DND-41 (cell line): Measurements from ENCODE around the gene ZNHIT1.

Source experiments
- ATAC-seq: fragments of 200-7000 bp; cut with Tn5 transposase; 3 replicates; pipeline ENCODE4 v1.9.1; 2021; ENCODE audit warnings: low read depth; ENCODE audit not compliant: insufficient read depth
- DNase-seq: peaks from one replicate; pipeline ENCODE4 v3.0.0-alpha.2; 2020
- H2AFZ ChIP-seq: 2 replicates; pipeline ENCODE4 v1.6.0; 2012; ENCODE audit warnings: low read depth, low read length
- H3K27ac ChIP-seq: 2 replicates; pipeline ENCODE4 v1.5.1; 2012; ENCODE audit warnings: low read length, inconsistent platforms
- H3K27me3 ChIP-seq: fragments of 200-600 bp; sonication (generic); 2 replicates; pipeline ENCODE4 v1.6.0; 2012; ENCODE audit warnings: low read length, mild to moderate bottlenecking, inconsistent platforms; ENCODE audit not compliant: insufficient read depth, poor library complexity
- H3K36me3 ChIP-seq: 2 replicates; pipeline ENCODE4 v1.5.1; 2012; ENCODE audit warnings: low read length, inconsistent platforms; ENCODE audit not compliant: insufficient read depth
- H3K4me1 ChIP-seq: 2 replicates; pipeline ENCODE4 v1.5.1; 2012; ENCODE audit warnings: mild to moderate bottlenecking, low read length; ENCODE audit not compliant: insufficient read depth
- H3K4me2 ChIP-seq: 2 replicates; pipeline ENCODE4 v1.6.0; 2012; ENCODE audit warnings: mild to moderate bottlenecking, moderate library complexity, low read length, inconsistent platforms; ENCODE audit not compliant: insufficient read depth
- H3K4me3 ChIP-seq, 2 experiments: fragments of 200-600 bp in 1 of 2; shearing (Covaris generic) in 1 of 2; 2 replicates each; pipeline ENCODE4 v1.5.1; 2012 to 2016; ENCODE audit warnings: inconsistent platforms in 2 of 2, low read length in 2 of 2, mild to moderate bottlenecking in 2 of 2, low read depth in 1 of 2, moderate library complexity in 1 of 2
- H3K79me2 ChIP-seq: 2 replicates; pipeline ENCODE4 v1.6.0; 2012; ENCODE audit warnings: low read length, inconsistent platforms; ENCODE audit not compliant: insufficient read depth
- H3K9ac ChIP-seq: 2 replicates; pipeline ENCODE4 v1.6.0; 2012; ENCODE audit warnings: low read depth, mild to moderate bottlenecking, inconsistent platforms, low read length, moderate library complexity
- H3K9me3 ChIP-seq: 2 replicates; pipeline ENCODE4 v1.5.1; 2012; ENCODE audit warnings: low read length, moderate library complexity, mild to moderate bottlenecking, inconsistent platforms; ENCODE audit not compliant: insufficient read depth, severe bottlenecking
- H4K20me1 ChIP-seq: 2 replicates; pipeline ENCODE4 v1.6.0; 2012; ENCODE audit warnings: low read length; ENCODE audit not compliant: insufficient read depth
- CTCF ChIP-seq: IDR thresholded peaks from 2 replicates; pipeline ENCODE4 v1.5.1; 2012; ENCODE audit warnings: borderline replicate concordance, low read length, moderate library complexity, mild to moderate bottlenecking; ENCODE audit not compliant: poor library complexity, severe bottlenecking; ENCODE audit errors: extremely low read depth
- EZH2 ChIP-seq: IDR thresholded peaks from 3 replicates; pipeline ENCODE4 v1.6.1; 2012; ENCODE audit warnings: borderline replicate concordance, low read depth, mild to moderate bottlenecking, moderate library complexity, low read length, inconsistent platforms; ENCODE audit not compliant: severe bottlenecking

Gene ZNHIT1

DNA sequence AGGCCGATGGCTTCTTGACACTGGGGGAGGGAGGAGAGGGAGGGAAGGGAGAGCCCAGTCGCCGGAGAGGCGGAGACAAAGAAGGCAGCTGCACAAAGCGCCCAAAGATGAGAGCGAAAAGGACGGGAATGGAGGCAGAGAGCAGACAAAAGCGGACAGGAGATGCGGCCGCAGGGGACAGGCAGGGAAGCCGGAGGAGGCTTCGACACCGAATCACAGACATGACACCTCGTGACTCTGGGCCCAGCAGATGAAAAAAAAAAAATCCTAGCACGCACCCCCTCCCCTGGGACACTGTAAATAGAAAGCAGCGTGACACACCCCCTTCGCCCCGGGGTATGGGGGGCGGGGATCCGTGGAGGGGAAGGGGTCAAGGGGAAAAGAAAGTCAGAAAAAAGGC lies 38.8 kb upstream of the ZNHIT1 start:
- TF ChIP-seq CTCF (no peak), EZH2 (no peak)
- Histone ChIP-seq H2AFZ (no peak overlapping the region), H3K4me3 (no peak overlapping the region), H3K36me3 (no peaks in the 10 kb centered on the region), H3K79me2 (no peaks in the 10 kb centered on the region), H4K20me1 (no peaks in the 10 kb centered on the region; the same call in 1 of the 2 replicates), H3K4me1 (no peaks in the 10 kb centered on the region), H3K27me3 (no peaks in the 10 kb centered on the region), H3K27ac (no peak overlapping the region), H3K9me3 (no peaks in the 10 kb centered on the region), H3K4me2 (no peak overlapping the region), H3K9ac (no peak overlapping the region)
- ATAC-seq, result no peak
- no peak for DNase-seq

DNA sequence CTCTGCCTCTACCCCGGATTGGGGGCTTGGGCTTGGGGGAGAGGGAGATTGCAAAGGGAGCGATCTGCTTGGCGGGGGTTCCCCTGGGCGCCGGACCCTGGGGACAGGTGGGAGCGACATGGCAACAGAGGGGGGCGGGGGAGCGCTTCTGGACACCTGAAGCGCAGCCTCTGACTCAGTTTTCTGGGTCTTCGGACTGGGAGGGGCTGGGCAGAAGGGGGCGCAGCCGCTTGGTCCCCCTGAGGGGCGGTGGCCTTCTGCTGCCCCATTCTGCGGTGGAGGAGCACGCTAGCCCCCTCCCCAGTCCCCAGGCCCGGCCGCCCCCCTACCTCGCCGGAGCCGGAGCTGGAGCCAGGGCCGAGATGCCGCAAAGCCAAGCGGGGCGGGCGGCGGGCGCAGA lies 38.3 kb upstream of the ZNHIT1 start:
- H4K20me1 ChIP-seq, result no peaks in the 10 kb centered on the region
- TF ChIP-seq CTCF (no peak), EZH2 (no peak)
- H3K9me3 ChIP-seq, result no peaks in the 10 kb centered on the region
- H3K4me2 ChIP-seq, result no peak overlapping the region
- H3K27me3 ChIP-seq, result no peaks in the 10 kb centered on the region
- DNase-seq, result no peak
- H2AFZ ChIP-seq, result no peak overlapping the region
- no peak for ATAC-seq
- H3K27ac ChIP-seq, result no peak overlapping the region
- no peaks in the 10 kb centered on the region for H3K4me1 ChIP-seq
- no peak overlapping the region for H3K9ac ChIP-seq
- no peaks in the 10 kb centered on the region for H3K36me3 ChIP-seq
- H3K4me3 ChIP-seq, result no peak overlapping the region
- H3K79me2 ChIP-seq, result no peaks in the 10 kb centered on the region

- DNase-seq (no peak), ATAC-seq (no peak)
- H3K9ac ChIP-seq, result no peak within 1 kb of the TSS
- H4K20me1 ChIP-seq, result no peaks in the 10 kb centered on the region
- no peaks in the 10 kb centered on the region for H3K79me2 ChIP-seq
- no peaks in the 10 kb centered on the region for H3K9me3 ChIP-seq
- no peak within 1 kb of the TSS for H3K27ac ChIP-seq
- H3K36me3 ChIP-seq, result no peaks in the 10 kb centered on the region
- TF ChIP-seq CTCF, result no peak
- TF ChIP-seq EZH2, result no peak
- H2AFZ ChIP-seq, result no peak within 1 kb of the TSS
- H3K4me1 ChIP-seq, result no peaks in the 10 kb centered on the region
- H3K27me3 ChIP-seq, result no peaks in the 10 kb centered on the region
- no peak within 1 kb of the TSS for H3K4me2 ChIP-seq
- H3K4me3 ChIP-seq, result no peak within 1 kb of the TSS
Observed at GRCh38 chr7:101180130-101180755, 37.7 kb upstream of the ZNHIT1 start, which contains the start of gene NAT16. Gene NAT16 (minus strand): TSS chr7:101180293. CDS start chr7:101174807, 5,486 bp downstream.
